Measurements from ENCODE around the gene HRAS.
"Not testable (repeated sequence)": the region's sequence is repeated elsewhere in the genome, so short reads cannot be mapped to it uniquely, and the experiment has no call there.

The HRAS gene

GRCh38 chr11:535519-536454 lies at the start of gene HRAS:
Gene HRAS (minus strand): TSS chr11:535576.
- DNase-seq (ENCODE audit: low read depth): peak; percentile 93

DNA sequence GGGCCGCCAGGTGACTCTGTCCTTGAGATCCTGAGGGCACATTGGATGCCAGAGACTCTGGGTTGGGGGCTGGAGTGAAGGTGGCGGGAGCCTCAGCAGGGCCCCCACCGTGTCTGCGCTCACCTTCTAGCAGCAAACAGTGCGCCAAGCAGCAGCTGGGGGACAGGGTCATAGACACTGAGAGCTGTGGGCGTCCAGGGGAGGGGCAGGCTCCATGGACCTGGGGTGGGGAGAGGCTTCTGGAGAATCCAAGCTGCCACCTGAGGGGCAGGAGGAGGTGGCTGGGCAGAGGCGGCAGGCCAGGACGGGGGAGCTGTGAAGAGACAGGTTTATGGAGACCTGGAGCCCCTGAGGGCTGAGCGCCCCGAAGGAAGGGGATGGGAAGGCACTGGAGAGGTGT lies 48.9 kb upstream of the HRAS start:
- DNase-seq (ENCODE audit: low read depth): no peak

GRCh38 chr11:581752-582151 lies 46.4 kb upstream of the HRAS start:
- no peak for DNase-seq (ENCODE audit: low read depth)

- DNase-seq (ENCODE audit: low read depth): no peak
Measured at GRCh38 chr11:581342-581741, 46.0 kb upstream of the HRAS start.

DNA sequence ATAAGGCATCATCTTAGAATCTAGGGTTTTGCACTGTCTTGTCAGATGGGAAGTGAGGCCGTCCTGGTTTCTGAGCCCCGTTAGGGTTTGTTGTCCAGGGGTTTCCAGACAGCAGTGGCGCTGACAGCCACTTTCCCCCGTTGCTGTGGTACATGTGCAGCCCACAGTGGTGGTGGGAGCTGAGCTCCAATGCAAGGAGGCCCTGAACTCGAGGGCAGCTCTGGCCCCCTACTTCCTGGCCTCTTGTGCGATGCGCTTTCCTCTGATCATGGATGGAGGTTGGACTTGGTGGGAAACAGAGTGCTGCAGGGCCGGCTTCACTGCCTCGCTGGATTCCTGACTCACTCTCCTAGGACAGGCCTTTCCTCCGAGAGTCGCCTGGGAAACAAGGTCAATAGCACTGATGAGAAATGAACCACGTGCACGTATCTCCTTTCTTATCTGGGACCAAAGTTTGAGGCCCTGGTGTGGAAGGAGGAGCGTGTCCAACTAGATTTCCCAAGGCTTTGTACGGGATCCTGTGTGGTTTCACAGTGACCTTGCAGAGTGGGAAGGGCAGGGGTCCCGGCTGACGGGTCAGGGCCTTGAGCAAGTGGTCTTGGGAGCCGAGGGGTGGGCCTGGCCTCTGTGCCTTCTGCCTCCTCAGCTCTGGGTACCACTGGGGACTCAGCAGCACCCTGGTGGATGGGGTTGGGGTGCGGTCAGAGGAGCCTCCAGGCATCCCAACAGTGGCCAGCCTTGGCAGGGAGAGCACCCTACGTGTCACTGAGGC lies 44.6 kb upstream of the HRAS start:
- peak; percentile 52 for DNase-seq (ENCODE audit: low read depth)

- no peak for DNase-seq (ENCODE audit: low read depth)
Measured at GRCh38 chr11:578276-579035, 43.1 kb upstream of the HRAS start.

DNA sequence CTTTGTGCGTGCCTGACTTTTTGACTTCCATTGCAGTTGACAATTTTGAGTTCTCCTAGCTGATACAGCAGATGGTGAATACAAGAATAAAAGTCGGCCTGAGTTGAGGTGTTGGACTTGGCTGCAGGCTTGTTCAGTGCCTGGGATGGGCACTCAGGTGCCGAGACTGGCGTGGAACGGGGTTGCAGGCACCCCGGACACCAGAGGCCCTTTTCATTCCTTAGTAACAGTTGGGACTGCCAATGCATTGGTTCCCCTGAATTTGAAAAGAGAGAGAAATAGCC lies 42.2 kb upstream of the HRAS start:
- no peak for DNase-seq (ENCODE audit: low read depth)

GRCh38 chr11:576811-577610 lies 41.6 kb upstream of the HRAS start:
- peak; percentile 21 for DNase-seq (ENCODE audit: low read depth)

DNA sequence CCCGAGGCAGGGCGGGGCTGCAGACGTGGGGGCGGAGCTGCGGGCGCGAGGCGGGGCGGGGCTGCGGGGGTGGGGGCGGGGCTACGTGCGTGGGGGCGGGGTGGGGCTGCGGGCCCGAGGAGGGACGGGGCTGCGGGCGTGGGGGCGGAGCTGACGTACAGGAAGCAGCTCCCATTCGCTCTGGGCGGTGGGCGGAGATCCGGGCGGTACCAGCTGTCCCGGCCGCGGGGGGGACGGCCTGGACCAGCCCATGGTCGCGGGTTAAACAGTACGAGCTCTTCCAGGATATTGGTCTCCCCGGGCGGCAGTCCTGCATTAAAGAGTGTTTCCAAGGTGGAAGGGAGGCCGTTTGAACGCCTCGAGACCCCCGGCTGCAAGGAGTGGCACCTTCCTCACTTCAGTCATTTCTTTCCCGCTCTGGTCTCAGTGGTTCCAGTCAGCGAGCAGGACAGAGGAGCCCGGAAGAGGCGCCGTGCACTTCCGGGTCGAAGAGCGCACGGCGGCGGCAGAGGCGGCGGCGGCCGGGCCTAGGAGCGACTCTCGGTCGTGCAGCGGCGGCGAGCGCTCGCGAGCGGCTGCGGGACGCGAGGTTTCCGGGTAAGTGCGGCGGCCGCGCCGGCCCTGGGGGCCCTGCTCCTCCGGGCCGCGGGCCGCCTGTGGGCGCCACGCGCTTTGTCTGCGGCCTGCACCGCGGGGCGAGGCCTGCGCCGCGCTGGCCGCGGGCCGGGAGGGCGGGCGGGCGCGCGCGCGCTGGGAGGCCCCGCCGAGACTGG lies 40.8 kb upstream of the HRAS start, which contains the start of gene PHRF1:
PHRF1 (plus strand) TSS at position 475 of the 773 bp plus-strand sequence. CDS start 5,043 bp downstream, outside the sequence.
- DNase-seq (ENCODE audit: low read depth): peak; percentile 94

GRCh38 chr11:575313-575995 lies 40.1 kb upstream of the HRAS start:
- DNase-seq (ENCODE audit: low read depth): peak; percentile 20

- DNase-seq (ENCODE audit: low read depth): no peak
Measured at GRCh38 chr11:574632-575312, 39.4 kb upstream of the HRAS start.

GRCh38 chr11:574031-574570 lies 38.7 kb upstream of the HRAS start:
- not testable (repeated sequence) for DNase-seq (ENCODE audit: low read depth)

- DNase-seq (ENCODE audit: low read depth): no peak
Measured at GRCh38 chr11:573146-573759, 37.9 kb upstream of the HRAS start.

- DNase-seq (ENCODE audit: low read depth): no peak
Measured at GRCh38 chr11:571802-572185, 36.4 kb upstream of the HRAS start.

GRCh38 chr11:569158-569885 lies 33.9 kb upstream of the HRAS start:
- DNase-seq (ENCODE audit: low read depth): no peak

DNA sequence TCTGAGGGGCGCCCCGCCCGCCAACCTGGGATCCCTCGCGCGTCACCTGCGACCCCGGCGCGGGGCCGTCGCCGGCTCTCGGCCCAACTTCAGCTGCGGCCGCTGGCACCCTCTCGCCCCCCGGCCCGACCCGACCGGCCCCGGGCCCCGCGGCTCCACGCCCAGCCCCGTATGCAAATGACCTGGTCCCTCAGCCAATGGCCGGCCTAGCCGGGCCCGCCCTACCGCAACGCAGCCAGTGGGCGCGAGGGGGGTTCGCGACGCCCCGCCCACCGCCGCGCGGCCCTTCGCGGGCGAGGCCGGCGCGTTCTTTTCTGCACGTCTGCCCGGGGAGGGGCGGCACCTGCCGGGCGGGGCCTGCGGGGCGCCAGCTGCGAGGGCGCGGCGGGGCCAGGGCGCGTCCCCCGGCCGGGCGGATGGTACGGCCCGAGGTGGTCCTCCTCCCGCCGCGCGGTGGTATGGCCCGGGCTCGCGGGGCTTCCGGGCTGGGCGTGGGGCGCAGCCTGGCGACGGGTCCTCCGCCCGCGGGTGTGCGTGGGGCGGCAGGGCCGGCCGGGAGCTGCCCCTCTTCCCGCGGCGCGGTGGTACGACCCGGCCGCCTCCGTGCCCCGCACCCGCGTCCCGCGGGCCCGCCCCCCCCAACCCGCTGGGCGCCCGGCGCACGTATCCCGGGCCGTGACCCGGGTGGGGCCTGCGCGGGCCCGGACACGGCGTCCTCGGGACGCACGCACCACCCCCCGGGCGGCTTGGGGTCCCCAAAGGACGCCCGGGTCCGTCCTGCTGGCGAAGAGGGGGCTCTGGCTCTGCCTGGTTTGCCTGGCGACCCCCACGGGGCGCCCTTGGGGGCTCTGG lies 33.2 kb upstream of the HRAS start:
- peak; percentile 85 for DNase-seq (ENCODE audit: low read depth)

DNA sequence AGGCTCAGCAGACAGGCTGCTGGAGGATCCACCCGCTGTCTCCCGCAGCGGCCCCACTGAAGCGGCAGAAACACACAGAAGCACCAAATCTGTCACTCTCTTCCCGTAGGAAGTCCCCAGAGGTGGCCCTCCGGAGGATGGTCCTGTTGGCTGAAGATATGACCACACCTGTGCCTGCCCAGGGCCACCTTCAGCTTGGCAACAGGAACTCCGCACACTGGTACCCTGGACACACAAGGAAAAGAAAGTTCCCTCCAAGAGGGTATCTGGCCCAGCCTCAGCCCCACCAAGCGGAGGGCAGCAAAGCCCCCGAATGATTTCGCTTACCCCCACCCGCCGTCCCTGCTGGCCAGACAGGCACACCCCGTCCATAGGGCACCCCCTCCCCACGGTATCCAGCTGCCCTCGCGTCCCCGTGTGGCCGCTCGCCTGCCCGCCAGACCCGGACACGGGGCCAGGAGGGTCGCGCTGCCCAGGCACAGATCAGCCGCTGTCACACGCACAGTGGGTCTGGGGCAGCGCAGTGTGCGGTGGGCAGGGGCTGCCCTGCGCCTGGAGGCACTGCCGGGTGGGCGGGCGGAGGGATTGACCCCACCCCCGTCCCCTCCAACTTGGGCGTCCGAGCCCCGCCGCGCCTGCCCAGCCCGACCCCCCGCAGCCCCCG lies 32.4 kb upstream of the HRAS start:
- no peak for DNase-seq (ENCODE audit: low read depth)
